Fibroblast of skin of left quadriceps (primary cell): ENCODE measurements around the gene MAN2B2.

ENCODE experiments used
- DNase-seq, 2 experiments: peaks; one replicate each; pipeline ENCODE4 v3.0.0-alpha.2; 2013; ENCODE audit warnings: low read depth in 2 of 2

Gene MAN2B2

GRCh38 chr4:6546681-6547447 is 28.1 kb upstream of the MAN2B2 start:
- peak; percentile 22 to 30 for DNase-seq

GRCh38 chr4:6548201-6548881 is 26.6 kb upstream of the MAN2B2 start:
- DNase-seq, result no peak

- no peak for DNase-seq
Observed at GRCh38 chr4:6548882-6549230, 26.1 kb upstream of the MAN2B2 start.

GRCh38 chr4:6549445-6549844 is 25.5 kb upstream of the MAN2B2 start:
- DNase-seq, result no peak

- no peak for DNase-seq
Observed at GRCh38 chr4:6549890-6550620, 24.9 kb upstream of the MAN2B2 start.

GRCh38 chr4:6550821-6551220 is 24.2 kb upstream of the MAN2B2 start:
- DNase-seq, result no peak

- no peak for DNase-seq
Observed at GRCh38 chr4:6551660-6552059, 23.3 kb upstream of the MAN2B2 start.

- no peak for DNase-seq
Observed at GRCh38 chr4:6555519-6555918, 19.5 kb upstream of the MAN2B2 start.

GRCh38 chr4:6556263-6556662 is 18.7 kb upstream of the MAN2B2 start:
- no peak for DNase-seq

- no peak for DNase-seq
Observed at GRCh38 chr4:6557185-6557584, 17.8 kb upstream of the MAN2B2 start.

GRCh38 chr4:6557856-6558255 is 17.1 kb upstream of the MAN2B2 start:
- DNase-seq, result no peak

- DNase-seq, result peak; percentile 7 to 10
Observed at GRCh38 chr4:6560416-6561172, 14.4 kb upstream of the MAN2B2 start.

- DNase-seq, result no peak
Observed at GRCh38 chr4:6561173-6561516, 13.8 kb upstream of the MAN2B2 start.

GRCh38 chr4:6561706-6562371 is 13.2 kb upstream of the MAN2B2 start:
- no peak for DNase-seq

GRCh38 chr4:6562931-6563901 is 11.8 kb upstream of the MAN2B2 start:
- DNase-seq, result no peak

GRCh38 chr4:6563935-6564645 is 10.9 kb upstream of the MAN2B2 start:
- no peak for DNase-seq

GRCh38 chr4:6565691-6566390 is 9.1 kb upstream of the MAN2B2 start:
- DNase-seq, result no peak

- no peak for DNase-seq
Observed at GRCh38 chr4:6566391-6567190, 8.4 kb upstream of the MAN2B2 start.
